Upper lobe of right lung (tissue), 1 donor: ENCODE measurements around the gene STMN1. TPM values are rescaled to one million over a fixed set of nuclear protein-coding genes. Genes with fewer than 3 reads are reported as not detected.
A peak's percentile ranks its signal among the peaks of the same experiment; 100 is the strongest.
"Not testable (repeated sequence)": the region's sequence is repeated elsewhere in the genome, so short reads cannot be mapped to it uniquely, and the experiment has no call there.

ENCODE experiments used
- ATAC-seq: fragments of 200-7000 bp; cut with Tn5 transposase; one replicate; pipeline ENCODE4 v1.9.1; 2020; ENCODE audit warnings: mild to moderate bottlenecking, moderate library complexity
- DNase-seq: peaks from one replicate; pipeline ENCODE4 v3.0.0-alpha.2; 2020
- H3K27ac ChIP-seq: fragments of 200-600 bp; one replicate; pipeline ENCODE4 v1.8.0; 2022
- H3K27me3 ChIP-seq: fragments of 200-600 bp; one replicate; pipeline ENCODE4 v1.8.0; 2022; ENCODE audit warnings: mild to moderate bottlenecking
- H3K36me3 ChIP-seq: fragments of 200-600 bp; one replicate; pipeline ENCODE4 v1.8.0; 2022
- H3K4me1 ChIP-seq: fragments of 200-600 bp; one replicate; pipeline ENCODE4 v1.8.0; 2022
- H3K4me3 ChIP-seq: fragments of 200-600 bp; one replicate; pipeline ENCODE4 v1.8.0; 2022; ENCODE audit warnings: mild to moderate bottlenecking
- H3K9me3 ChIP-seq: fragments of 200-600 bp; one replicate; pipeline ENCODE4 v1.8.0; 2022
- intact Hi-C: fragments of 100-400 bp; cut with DNase I; formaldehyde crosslinking; loops from one replicate; pipeline ENCODE4 v1.11.0; 2022
- total RNA-seq: library from RNA; stranded (reverse); fragmentation: NEBNext Ultra II Directional; extraction: Animal tissue kit (Norgen Biotek cat#: 25700); gene quantifications from one replicate; pipeline ENCODE4 v1.2.1, GENCODE V29; 2021
- TF ChIP-seq, protein P1 (sequence below): fragments of 200-600 bp; IDR thresholded peaks from one replicate; pipeline ENCODE4 v1.8.0; 2022; ENCODE audit warnings: antibody characterized with exemption
- donor health status: DM: no; HTN: yes; CAD: no; lungs with severe emphysema.

Gene STMN1
- total RNA-seq, 1 donor from 2014 or later = 42.5 TPM

DNA sequence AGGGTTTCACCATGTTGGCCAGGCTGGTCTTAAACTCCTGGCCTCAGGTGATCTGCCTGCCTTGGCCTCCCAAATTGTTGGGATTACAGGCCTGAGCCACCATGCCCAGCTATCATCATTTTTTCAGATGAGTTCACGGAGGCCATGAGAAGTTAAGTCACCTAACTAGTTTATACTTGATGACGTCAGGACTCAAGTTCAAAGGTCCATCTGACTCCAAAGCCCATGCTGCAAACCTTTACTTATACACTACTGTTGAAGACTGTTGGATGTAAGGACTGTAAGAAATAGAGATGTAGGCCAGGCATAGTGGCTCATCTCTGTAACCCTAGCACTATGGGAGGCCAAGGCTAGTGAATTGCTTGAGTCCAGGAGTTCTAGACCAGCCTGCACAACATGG is 40.8 kb upstream of the STMN1 start:
- TF ChIP-seq, protein P1, sequence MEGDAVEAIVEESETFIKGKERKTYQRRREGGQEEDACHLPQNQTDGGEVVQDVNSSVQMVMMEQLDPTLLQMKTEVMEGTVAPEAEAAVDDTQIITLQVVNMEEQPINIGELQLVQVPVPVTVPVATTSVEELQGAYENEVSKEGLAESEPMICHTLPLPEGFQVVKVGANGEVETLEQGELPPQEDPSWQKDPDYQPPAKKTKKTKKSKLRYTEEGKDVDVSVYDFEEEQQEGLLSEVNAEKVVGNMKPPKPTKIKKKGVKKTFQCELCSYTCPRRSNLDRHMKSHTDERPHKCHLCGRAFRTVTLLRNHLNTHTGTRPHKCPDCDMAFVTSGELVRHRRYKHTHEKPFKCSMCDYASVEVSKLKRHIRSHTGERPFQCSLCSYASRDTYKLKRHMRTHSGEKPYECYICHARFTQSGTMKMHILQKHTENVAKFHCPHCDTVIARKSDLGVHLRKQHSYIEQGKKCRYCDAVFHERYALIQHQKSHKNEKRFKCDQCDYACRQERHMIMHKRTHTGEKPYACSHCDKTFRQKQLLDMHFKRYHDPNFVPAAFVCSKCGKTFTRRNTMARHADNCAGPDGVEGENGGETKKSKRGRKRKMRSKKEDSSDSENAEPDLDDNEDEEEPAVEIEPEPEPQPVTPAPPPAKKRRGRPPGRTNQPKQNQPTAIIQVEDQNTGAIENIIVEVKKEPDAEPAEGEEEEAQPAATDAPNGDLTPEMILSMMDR = no peak
- H3K27ac ChIP-seq = no peak overlapping the region
- no peaks in the 10 kb centered on the region for H3K9me3 ChIP-seq
- intact Hi-C loops = no loop called here
- H3K4me3 ChIP-seq = no peak overlapping the region
- no peaks in the 10 kb centered on the region for H3K27me3 ChIP-seq
- DNase-seq = no peak
- no peaks in the 10 kb centered on the region for H3K4me1 ChIP-seq
- no peak for ATAC-seq
- no peaks in the 10 kb centered on the region for H3K36me3 ChIP-seq

DNA sequence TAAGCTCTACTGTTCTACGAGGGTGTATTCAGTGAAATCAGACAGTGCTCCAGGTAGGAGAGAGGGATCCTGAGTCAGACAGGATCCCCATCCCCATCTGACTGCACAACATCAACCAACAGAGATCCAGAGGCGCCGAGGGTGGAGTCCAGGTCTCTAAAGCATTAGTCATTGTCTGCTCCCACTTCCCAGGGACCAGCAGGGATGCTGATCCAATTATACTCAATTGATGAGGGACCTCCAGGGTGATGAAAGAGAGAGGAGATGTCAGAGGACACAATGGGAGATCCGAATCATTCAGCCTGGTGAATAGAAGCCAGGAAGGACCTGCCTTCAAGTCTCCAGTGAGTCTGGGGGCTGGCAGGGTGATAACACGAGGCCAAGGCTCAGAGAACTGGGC is 39.5 kb upstream of the STMN1 start:
- Histone ChIP-seq H3K36me3 (no peaks in the 10 kb centered on the region), H3K4me3 (no peak overlapping the region), H3K9me3 (no peaks in the 10 kb centered on the region), H3K27me3 (no peaks in the 10 kb centered on the region), H3K27ac (no peak overlapping the region), H3K4me1 (no peaks in the 10 kb centered on the region)
- TF ChIP-seq, protein P1 = no peak
- ATAC-seq (no peak), DNase-seq (no peak)
- intact Hi-C loops = no loop called here

DNA sequence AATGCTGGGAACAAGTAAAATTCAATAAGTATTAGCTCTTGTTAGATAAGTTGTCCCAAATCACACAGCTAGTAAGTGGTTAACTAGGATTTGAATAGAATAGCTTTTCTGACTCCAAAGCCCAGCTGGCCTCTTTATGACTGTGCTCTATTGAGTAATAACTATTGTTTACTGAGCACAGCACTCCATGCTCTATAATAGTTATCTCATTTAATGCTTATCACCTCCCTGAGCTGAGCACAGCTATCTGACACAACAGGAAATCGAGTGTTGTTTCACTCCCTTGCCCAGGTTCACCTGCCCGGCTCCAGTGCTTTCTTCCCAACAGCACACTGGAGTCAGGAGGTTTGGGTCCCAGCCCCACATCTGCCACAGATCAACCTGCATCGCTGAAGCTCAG is 38.8 kb upstream of the STMN1 start:
- DNase-seq (peak; percentile 23), ATAC-seq (no peak)
- Histone ChIP-seq H3K9me3 (no peaks in the 10 kb centered on the region), H3K27me3 (no peaks in the 10 kb centered on the region), H3K36me3 (no peaks in the 10 kb centered on the region), H3K27ac (no peak overlapping the region), H3K4me1 (no peaks in the 10 kb centered on the region), H3K4me3 (no peak overlapping the region)
- intact Hi-C loops = no loop called here
- TF ChIP-seq, protein P1 = no peak

DNA sequence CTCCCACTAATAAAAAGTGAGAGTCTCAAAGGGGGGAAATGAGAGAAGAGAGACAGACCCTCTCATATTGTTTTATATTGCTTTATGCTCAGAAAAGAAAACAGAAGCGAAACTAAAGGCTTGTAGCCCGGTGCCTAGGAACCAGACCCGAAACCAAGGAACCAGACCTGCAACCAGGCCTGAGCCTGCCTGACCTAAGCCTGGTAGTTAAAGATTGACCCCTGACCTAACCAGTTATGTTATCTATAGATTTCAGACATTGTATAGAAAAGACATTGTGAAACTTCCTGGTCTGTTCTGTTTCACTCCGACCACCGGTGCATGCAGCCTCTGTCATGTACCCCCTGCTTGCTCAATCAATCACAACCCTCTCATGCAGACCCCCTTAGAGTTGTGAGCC is 37.3 kb upstream of the STMN1 start:
- H3K36me3 ChIP-seq, H3K9me3 ChIP-seq, ATAC-seq, H3K4me1 ChIP-seq, DNase-seq, H3K27ac ChIP-seq, H3K27me3 ChIP-seq, intact Hi-C loops, H3K4me3 ChIP-seq: not testable (repeated sequence)

DNA sequence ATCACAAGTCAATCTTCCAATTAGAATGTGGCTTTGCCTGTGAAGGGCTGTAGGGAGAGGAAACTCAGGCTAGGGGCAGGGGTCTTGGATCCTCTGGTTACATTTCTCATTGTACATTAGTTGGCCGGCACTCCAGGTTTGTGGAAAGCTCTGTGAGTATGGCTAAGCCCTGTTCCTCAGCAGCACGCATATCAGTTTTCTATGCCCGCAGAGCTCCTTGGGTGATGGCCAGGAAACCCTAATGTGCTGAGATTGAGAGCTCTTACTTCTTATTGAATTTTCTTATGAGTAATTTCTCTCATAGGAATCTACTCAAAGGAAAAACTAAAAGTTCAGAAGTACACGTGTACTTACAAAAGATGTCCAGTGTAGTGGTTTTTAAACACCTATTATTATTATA is 30.7 kb upstream of the STMN1 start:
- Histone ChIP-seq H3K4me3 (no peak overlapping the region), H3K9me3 (no peaks in the 10 kb centered on the region), H3K36me3 (no peaks in the 10 kb centered on the region), H3K4me1 (no peaks in the 10 kb centered on the region), H3K27me3 (no peaks in the 10 kb centered on the region), H3K27ac (no peak overlapping the region)
- ATAC-seq = no peak
- TF ChIP-seq, protein P1 = no peak
- intact Hi-C loops = no loop called here
- no peak for DNase-seq

DNA sequence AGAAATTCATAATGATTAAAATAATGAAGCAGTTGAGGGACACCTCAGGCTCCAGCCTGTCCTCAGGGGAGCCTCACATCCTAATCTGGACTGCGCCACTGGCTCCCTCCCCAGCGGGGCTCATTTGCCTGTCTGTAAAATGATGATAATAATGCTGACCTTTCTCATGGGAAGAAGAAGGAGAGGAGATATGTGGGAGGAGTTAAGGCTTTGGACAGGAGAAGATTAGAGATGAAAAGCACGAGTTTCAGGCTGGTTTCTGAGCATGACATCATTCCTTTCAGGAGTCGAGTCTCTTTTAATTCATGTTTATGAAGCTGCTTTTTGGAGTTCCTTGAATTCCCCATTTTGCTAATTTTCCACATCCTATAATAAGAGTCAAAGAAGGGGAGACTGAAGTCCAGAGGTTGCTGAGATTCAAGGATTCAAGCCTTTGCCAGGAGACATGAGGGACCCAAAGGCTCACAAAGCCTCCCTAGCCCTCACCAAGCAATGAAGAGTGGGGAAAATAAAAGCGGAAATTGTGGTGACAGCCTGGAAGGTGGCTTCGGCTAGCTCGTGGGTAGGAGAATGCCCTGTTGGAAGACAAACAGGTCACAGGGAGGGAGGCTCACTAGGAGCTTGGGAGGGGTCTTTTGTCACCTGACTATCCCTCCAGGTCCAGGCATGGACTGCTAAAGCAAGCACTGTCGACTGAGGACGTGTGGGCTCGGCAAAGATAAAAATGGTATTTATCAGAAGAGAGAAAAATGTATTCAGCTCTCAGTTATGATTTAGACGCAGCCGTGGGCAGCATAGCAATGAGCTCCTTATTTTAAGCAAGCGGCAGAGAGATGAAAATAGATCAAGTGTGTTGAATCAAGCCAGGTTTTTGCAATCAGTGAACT is 27.5 kb upstream of the STMN1 start:
- no peaks in the 10 kb centered on the region for H3K9me3 ChIP-seq
- H3K36me3 ChIP-seq = no peaks in the 10 kb centered on the region
- H3K27me3 ChIP-seq = no peaks in the 10 kb centered on the region
- TF ChIP-seq, protein P1 = no peak
- intact Hi-C loops = no loop called here
- DNase-seq (no peak), ATAC-seq (no peak)
- no peak overlapping the region for H3K4me3 ChIP-seq
- no peaks in the 10 kb centered on the region for H3K4me1 ChIP-seq
- H3K27ac ChIP-seq = no peak overlapping the region

DNA sequence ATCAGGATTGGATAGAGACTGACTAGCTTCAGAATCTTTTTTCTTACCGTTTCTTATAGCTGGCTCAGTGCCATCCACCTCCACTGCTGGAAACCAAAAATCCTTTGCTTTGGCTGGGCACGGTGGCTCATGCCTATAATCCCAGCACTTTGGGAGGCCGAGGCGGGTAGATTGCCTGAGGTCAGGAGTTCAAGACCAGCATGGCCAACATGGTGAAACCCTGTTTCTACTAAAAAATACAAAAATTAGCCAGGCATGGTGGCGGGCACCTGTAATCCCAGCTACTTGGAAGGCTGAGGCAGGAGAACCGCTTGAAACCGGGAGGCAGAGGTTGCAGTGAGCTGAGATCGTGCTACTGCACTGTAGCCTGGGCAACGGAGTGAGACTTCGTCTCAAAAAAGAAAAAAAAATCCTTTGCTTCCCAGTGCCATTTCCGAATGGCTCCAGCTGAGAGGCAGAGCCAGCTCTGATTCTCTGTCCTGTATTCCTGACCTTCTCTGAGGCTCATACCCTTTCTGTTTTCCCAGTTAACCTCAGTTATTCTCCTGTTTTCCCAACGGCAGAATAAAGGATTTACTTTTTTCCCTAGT is 26.7 kb upstream of the STMN1 start:
- intact Hi-C loops, H3K27ac ChIP-seq, H3K4me3 ChIP-seq, H3K36me3 ChIP-seq, H3K27me3 ChIP-seq, H3K9me3 ChIP-seq, ATAC-seq, H3K4me1 ChIP-seq, DNase-seq: not testable (repeated sequence)
